CD14-positive monocyte (primary cell): ENCODE data around the gene DIPK1C. TPM values are rescaled to one million over a fixed set of nuclear protein-coding genes. Genes with fewer than 3 reads are reported as not detected.

Experiments
- DNase-seq, 3 donors: peaks; one replicate each; pipeline ENCODE4 v3.0.0-alpha.2; 2011 to 2022
- H2AFZ ChIP-seq: 2 replicates; pipeline ENCODE4 v1.6.0; 2012; ENCODE audit warnings: mild to moderate bottlenecking, low read depth, low read length, inconsistent platforms; ENCODE audit not compliant: insufficient read depth, poor library complexity, severe bottlenecking
- H3K27ac ChIP-seq, 2 donors: 1 replicate in 1 of 2; 2 replicates in 1 of 2; pipeline ENCODE4 v1.5.1; 2012 to 2013; ENCODE audit warnings: low read length in 2 of 2, control low read depth in 1 of 2, inconsistent platforms in 1 of 2, low read depth in 1 of 2, mild to moderate bottlenecking in 1 of 2
- H3K27me3 ChIP-seq, 2 donors: one replicate each; pipeline versions ENCODE4 v1.6.0 to v1.6.1; 2011 to 2013; ENCODE audit warnings: low read length in 2 of 2; ENCODE audit not compliant: control insufficient read depth in 2 of 2, insufficient read depth in 2 of 2
- H3K36me3 ChIP-seq, 2 donors: replicated peaks in 1 of 2; 1 replicate in 1 of 2; 2 replicates in 1 of 2; pipeline versions ENCODE4 v1.5.1 to v1.6.1; 2012 to 2013; ENCODE audit warnings: low read length in 2 of 2, control low read depth in 1 of 2, inconsistent platforms in 1 of 2, mild to moderate bottlenecking in 1 of 2; ENCODE audit not compliant: insufficient read depth in 2 of 2, control insufficient read depth in 1 of 2
- H3K4me1 ChIP-seq, 2 donors: 1 replicate in 1 of 2; 2 replicates in 1 of 2; pipeline versions ENCODE4 v1.5.1 to v1.6.1; 2012 to 2013; ENCODE audit warnings: low read length in 2 of 2, control low read depth in 1 of 2, inconsistent platforms in 1 of 2, mild to moderate bottlenecking in 1 of 2, moderate library complexity in 1 of 2; ENCODE audit not compliant: insufficient read depth in 2 of 2, control insufficient read depth in 1 of 2
- H3K4me2 ChIP-seq: replicated peaks from 2 replicates; pipeline ENCODE3; 2012; ENCODE audit warnings: low read length, moderate library complexity, mild to moderate bottlenecking; ENCODE audit not compliant: poor library complexity, severe bottlenecking; ENCODE audit errors: extremely low read depth
- H3K4me3 ChIP-seq, 3 experiments: fragments of 200-600 bp in 1 of 3; sonication (generic) in 1 of 3; replicated peaks in 1 of 3; 1 replicate in 2 of 3; 2 replicates in 1 of 3; pipeline ENCODE4 v1.5.1; 2011 to 2013; ENCODE audit warnings: low read length in 3 of 3, mild to moderate bottlenecking in 3 of 3, control low read depth in 2 of 3, low read depth in 2 of 3, inconsistent platforms in 1 of 3, moderate library complexity in 1 of 3
- H3K79me2 ChIP-seq: 2 replicates; pipeline ENCODE4 v1.6.0; 2012; ENCODE audit warnings: mild to moderate bottlenecking, control low read depth, inconsistent platforms, low read length, moderate library complexity; ENCODE audit not compliant: insufficient read depth
- H3K9ac ChIP-seq: 2 replicates; pipeline ENCODE4 v1.6.0; 2017; ENCODE audit warnings: low read length, mild to moderate bottlenecking; ENCODE audit not compliant: insufficient read depth, poor library complexity, severe bottlenecking
- H3K9me3 ChIP-seq, 2 donors: replicated peaks in 1 of 2; 1 replicate in 1 of 2; 2 replicates in 1 of 2; pipeline versions ENCODE4 v1.5.1 to v1.6.1; 2012 to 2013; ENCODE audit warnings: low read length in 2 of 2, control low read depth in 1 of 2; ENCODE audit not compliant: control insufficient read depth in 1 of 2, insufficient read depth in 1 of 2
- H4K20me1 ChIP-seq: 2 replicates; pipeline ENCODE4 v1.6.0; 2012; ENCODE audit warnings: mild to moderate bottlenecking, low read length, control low read depth, moderate library complexity; ENCODE audit not compliant: insufficient read depth
- H3K27ac Mint-ChIP-seq, 7 donors: one replicate each; pipeline ENCODE4 v1.8.0; 2020; ENCODE audit warnings: mild to moderate bottlenecking in 7 of 7, mixed read lengths in 7 of 7, moderate library complexity in 6 of 7, inconsistent platforms in 2 of 7
- H3K27me3 Mint-ChIP-seq, 3 donors: one replicate each; pipeline ENCODE4 v1.8.0; 2021 to 2022; ENCODE audit warnings: low read depth in 3 of 3, mild to moderate bottlenecking in 3 of 3, mixed read lengths in 3 of 3, moderate library complexity in 3 of 3, inconsistent platforms in 1 of 3
- H3K36me3 Mint-ChIP-seq, 2 donors: one replicate each; pipeline ENCODE4 v1.8.0; 2020; ENCODE audit warnings: mixed read lengths in 2 of 2, inconsistent platforms in 1 of 2, mild to moderate bottlenecking in 1 of 2
- H3K4me1 Mint-ChIP-seq: one replicate; pipeline ENCODE4 v1.8.0; 2020; ENCODE audit warnings: mild to moderate bottlenecking, mixed read lengths
- H3K4me3 Mint-ChIP-seq, 2 donors: one replicate each; pipeline ENCODE4 v1.8.0; 2020; ENCODE audit warnings: mild to moderate bottlenecking in 2 of 2, mixed read lengths in 2 of 2, moderate library complexity in 1 of 2
- H3K9me3 Mint-ChIP-seq, 7 donors: one replicate each; pipeline ENCODE4 v1.8.0; 2020 to 2022; ENCODE audit warnings: mixed read lengths in 7 of 7, mild to moderate bottlenecking in 6 of 7, moderate library complexity in 6 of 7, inconsistent platforms in 2 of 7
- WGBS: methylation state at CpG from one replicate; pipeline ENCODE4 v1.1.5; 2013; ENCODE audit warnings: missing lambda C conversion rate; ENCODE audit not compliant: insufficient coverage; 5-methylcytosine and 5-hydroxymethylcytosine counted together
- intact Hi-C, 2 donors: fragments of 100-400 bp; cut with micrococcal nuclease; formaldehyde crosslinking; loops; one replicate each; pipeline versions ENCODE4 v1.15.0 to v1.15.1; 2023
- polyA plus RNA-seq, 3 donors: library from polyadenylated mRNA; depleted of rRNA in 1 of 3; unstranded in 2 of 3; stranded (reverse) in 1 of 3; fragments of 300-500 nt in 2 of 3; fragments of >200 nt in 1 of 3; fragmentation: Illumina TruSeq in 2 of 3; gene quantifications; 1 replicate in 2 of 3; 2 replicates in 1 of 3; pipeline ENCODE4 v1.2.3, GENCODE V29; 2012 to 2021
- TF ChIP-seq, protein P1 (sequence below): fragments of 200-600 bp; IDR thresholded peaks from one replicate; pipeline ENCODE4 v1.8.0; 2022; ENCODE audit warnings: antibody characterized with exemption, mild to moderate bottlenecking

Gene DIPK1C
- polyA plus RNA-seq, 3 donors: not detected

DNA sequence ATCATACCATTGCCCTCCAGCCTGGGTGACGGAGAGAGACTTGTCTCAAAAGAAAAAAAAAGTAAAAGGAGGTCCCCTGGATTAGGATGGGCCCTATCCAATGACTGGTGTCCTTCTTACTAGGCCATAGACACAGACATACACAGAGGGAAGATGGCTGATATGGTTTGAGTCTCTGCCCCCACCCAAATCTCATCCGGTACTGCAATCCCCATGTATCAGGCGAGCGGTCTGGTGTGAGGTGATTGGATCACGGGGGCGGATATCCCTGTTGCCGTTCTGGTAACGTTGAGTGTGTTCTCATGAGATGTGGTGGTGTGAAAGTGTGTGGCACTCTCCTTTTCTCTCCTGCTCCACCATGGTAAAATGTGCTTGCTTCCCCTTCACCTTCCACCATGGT is 31.2 kb upstream of the DIPK1C start:
- no peak overlapping the region for H3K27ac ChIP-seq
- TF ChIP-seq, protein P1, sequence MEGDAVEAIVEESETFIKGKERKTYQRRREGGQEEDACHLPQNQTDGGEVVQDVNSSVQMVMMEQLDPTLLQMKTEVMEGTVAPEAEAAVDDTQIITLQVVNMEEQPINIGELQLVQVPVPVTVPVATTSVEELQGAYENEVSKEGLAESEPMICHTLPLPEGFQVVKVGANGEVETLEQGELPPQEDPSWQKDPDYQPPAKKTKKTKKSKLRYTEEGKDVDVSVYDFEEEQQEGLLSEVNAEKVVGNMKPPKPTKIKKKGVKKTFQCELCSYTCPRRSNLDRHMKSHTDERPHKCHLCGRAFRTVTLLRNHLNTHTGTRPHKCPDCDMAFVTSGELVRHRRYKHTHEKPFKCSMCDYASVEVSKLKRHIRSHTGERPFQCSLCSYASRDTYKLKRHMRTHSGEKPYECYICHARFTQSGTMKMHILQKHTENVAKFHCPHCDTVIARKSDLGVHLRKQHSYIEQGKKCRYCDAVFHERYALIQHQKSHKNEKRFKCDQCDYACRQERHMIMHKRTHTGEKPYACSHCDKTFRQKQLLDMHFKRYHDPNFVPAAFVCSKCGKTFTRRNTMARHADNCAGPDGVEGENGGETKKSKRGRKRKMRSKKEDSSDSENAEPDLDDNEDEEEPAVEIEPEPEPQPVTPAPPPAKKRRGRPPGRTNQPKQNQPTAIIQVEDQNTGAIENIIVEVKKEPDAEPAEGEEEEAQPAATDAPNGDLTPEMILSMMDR: no peak
- H3K9me3 ChIP-seq: no peaks in the 10 kb centered on the region
- peaks cover 2 to 7% (median 4%) of the 10 kb centered on the region in 7 donors for H3K9me3 Mint-ChIP-seq
- H3K27me3 ChIP-seq: no peaks in the 10 kb centered on the region
- no peak overlapping the region for H3K9ac ChIP-seq
- no peak overlapping the region for H3K27ac Mint-ChIP-seq
- no peaks in the 10 kb centered on the region for H3K36me3 ChIP-seq
- intact Hi-C loops: no loop called here
- H3K4me1 ChIP-seq: peaks cover 7 to 14% of the 10 kb centered on the region in 2 donors
- DNase-seq: no peak
- no peaks in the 10 kb centered on the region for H3K79me2 ChIP-seq
- no peak overlapping the region for H3K4me2 ChIP-seq
- H3K27me3 Mint-ChIP-seq: peaks cover 3 to 7% (median 3%) of the 10 kb centered on the region in 3 donors
- no peak overlapping the region for H3K4me3 ChIP-seq
- H3K4me3 Mint-ChIP-seq: no peak overlapping the region
- no peaks in the 10 kb centered on the region for H3K36me3 Mint-ChIP-seq
- peaks cover 21% of the 10 kb centered on the region for H3K4me1 Mint-ChIP-seq
- WGBS: no CpG with 5 or more reads among the region's 8 CpGs
- no peak overlapping the region for H2AFZ ChIP-seq
- no peaks in the 10 kb centered on the region for H4K20me1 ChIP-seq

DNA sequence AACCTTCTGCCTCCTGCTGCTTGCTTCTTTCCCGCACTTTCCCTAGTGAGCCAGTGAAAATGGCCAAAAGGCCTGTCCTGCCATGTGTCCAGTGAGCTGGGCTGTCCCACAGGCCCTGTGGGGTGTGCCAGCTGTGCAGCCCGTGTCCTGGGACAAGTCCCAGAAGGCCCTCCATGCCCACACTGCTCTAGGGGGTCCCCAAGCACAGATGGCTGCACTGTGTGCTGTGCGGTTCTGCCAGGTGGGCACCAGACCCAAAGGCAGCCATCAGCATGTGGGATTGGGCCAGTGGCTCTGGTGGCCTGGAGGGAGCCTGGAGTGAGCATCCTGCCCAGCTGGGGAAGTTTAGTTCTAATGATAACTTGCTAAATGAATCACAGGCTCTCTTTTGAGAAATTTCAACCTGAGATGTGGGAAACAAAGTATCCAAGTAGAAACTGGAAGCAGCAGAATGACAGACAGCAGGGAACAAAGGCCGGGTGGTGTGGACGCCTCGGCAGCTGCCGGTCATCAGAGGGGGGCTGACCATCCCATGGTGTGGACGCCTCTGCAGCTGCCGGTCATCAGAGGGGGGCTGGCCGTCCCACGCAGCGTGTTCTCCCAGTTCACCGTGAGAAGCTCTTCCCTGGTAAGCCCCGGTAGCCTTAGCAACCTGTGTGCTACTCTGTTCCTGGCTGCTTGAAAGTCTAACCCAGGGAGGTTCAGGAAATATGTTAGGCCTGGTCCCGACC is 29.2 kb upstream of the DIPK1C start:
- H3K27ac Mint-ChIP-seq: no peak overlapping the region
- Histone ChIP-seq H3K9me3 (no peaks in the 10 kb centered on the region), H3K9ac (no peak overlapping the region), H3K27me3 (no peaks in the 10 kb centered on the region), H3K79me2 (no peaks in the 10 kb centered on the region), H3K4me3 (no peak overlapping the region), H3K4me1 (peaks cover 13 to 21% of the 10 kb centered on the region in 2 donors), H3K27ac (no peak overlapping the region), H3K36me3 (no peaks in the 10 kb centered on the region), H3K4me2 (no peak overlapping the region), H4K20me1 (no peaks in the 10 kb centered on the region), H2AFZ (no peak overlapping the region)
- 96% methylated on average over 14 of the region's 15 CpGs for WGBS
- no peak for DNase-seq
- peaks cover 25% of the 10 kb centered on the region for H3K4me1 Mint-ChIP-seq
- H3K36me3 Mint-ChIP-seq: no peaks in the 10 kb centered on the region
- intact Hi-C loops: no loop called here
- peaks cover 3 to 7% (median 5%) of the 10 kb centered on the region in 3 donors for H3K27me3 Mint-ChIP-seq
- H3K4me3 Mint-ChIP-seq: no peak overlapping the region
- H3K9me3 Mint-ChIP-seq: no peaks in the 10 kb centered on the region
- TF ChIP-seq, protein P1: no peak
